Measurements from ENCODE around the gene TTC12. TPM values are rescaled to one million over a fixed set of nuclear protein-coding genes. Genes with fewer than 3 reads are reported as not detected.

TTC12 gene
- total RNA-seq, 1 experiment from 2014 or later = 19.4 TPM

DNA sequence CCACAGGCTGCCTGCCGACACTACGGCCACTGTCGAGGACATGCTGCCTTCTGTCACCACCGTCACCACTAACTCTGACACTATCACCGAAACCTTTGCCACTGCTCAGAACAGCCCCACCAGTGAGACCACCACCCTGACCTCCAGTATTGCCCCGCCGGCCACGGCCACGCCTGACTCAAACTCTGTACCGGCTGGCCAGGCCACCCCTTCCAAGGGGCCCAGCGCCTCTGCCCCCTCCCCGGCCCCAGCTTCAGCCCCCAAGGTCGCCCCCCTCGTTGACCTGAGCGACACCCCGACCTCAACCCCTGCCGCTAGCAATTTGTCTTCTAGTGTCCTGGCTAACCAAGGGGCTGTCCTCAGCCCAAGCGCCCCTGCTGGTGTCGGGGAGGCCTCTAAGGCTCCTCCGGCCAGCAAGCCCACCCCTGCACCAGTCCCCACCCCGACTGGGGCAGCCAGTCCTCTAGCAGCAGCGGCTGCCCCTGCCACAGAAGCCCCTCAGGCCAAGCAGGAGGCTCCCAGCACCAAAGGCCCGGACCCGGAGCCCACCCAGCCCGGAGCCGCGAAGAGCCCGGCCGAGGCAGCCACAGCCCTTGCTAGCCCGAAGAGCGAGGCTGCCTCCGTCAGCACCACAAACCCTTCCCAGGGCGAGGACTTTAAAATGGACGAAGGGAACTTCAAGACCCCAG is 41.3 kb upstream of the TTC12 start:
- no peaks in the 10 kb centered on the region for H3K4me1 Mint-ChIP-seq (ENCODE audit: low read depth, unreplicated experiment)
- no peak overlapping the region for H3K27ac Mint-ChIP-seq (ENCODE audit: unreplicated experiment)
- H3K36me3 Mint-ChIP-seq (ENCODE audit: insufficient read depth, unreplicated experiment) = peaks cover 5% of the 10 kb centered on the region
- no TSS peak for BruUV-seq (replicated peaks)
- no peaks in the 10 kb centered on the region for H3K4me1 ChIP-seq
- TF ChIP-seq, protein P1, sequence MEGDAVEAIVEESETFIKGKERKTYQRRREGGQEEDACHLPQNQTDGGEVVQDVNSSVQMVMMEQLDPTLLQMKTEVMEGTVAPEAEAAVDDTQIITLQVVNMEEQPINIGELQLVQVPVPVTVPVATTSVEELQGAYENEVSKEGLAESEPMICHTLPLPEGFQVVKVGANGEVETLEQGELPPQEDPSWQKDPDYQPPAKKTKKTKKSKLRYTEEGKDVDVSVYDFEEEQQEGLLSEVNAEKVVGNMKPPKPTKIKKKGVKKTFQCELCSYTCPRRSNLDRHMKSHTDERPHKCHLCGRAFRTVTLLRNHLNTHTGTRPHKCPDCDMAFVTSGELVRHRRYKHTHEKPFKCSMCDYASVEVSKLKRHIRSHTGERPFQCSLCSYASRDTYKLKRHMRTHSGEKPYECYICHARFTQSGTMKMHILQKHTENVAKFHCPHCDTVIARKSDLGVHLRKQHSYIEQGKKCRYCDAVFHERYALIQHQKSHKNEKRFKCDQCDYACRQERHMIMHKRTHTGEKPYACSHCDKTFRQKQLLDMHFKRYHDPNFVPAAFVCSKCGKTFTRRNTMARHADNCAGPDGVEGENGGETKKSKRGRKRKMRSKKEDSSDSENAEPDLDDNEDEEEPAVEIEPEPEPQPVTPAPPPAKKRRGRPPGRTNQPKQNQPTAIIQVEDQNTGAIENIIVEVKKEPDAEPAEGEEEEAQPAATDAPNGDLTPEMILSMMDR (IDR thresholded peaks at IDR 0.05; ENCODE audit: insufficient read depth in 1 of 2, low read depth in 1 of 2, low read length in 1 of 2, severe bottlenecking in 1 of 2, unreplicated experiment in 1 of 2) = no peak
- no peak overlapping the region for H3K4me3 ChIP-seq (ENCODE audit: low read depth, low read length)
- POLR2A ChIA-PET = no interaction called here
- DNase-seq = no peak
- no peaks in the 10 kb centered on the region for H3K9me3 Mint-ChIP-seq (ENCODE audit: unreplicated experiment)
- CTCF ChIA-PET = no interaction called here
- no peak overlapping the region for H3K4me3 Mint-ChIP-seq (ENCODE audit: unreplicated experiment)
- no peaks in the 10 kb centered on the region for H3K27me3 ChIP-seq (replicated peaks; ENCODE audit: control insufficient read depth, insufficient read depth, low read length)
- H3K36me3 ChIP-seq (ENCODE audit: control insufficient read depth, insufficient read depth, low read length) = no peaks in the 10 kb centered on the region
- intact Hi-C loops (cut with micrococcal nuclease; ENCODE audit: unreplicated experiment) = no loop called here
- H3K27me3 Mint-ChIP-seq (ENCODE audit: insufficient read depth, unreplicated experiment) = peaks cover 9% of the 10 kb centered on the region
- H3K9me3 ChIP-seq = no peaks in the 10 kb centered on the region

DNA sequence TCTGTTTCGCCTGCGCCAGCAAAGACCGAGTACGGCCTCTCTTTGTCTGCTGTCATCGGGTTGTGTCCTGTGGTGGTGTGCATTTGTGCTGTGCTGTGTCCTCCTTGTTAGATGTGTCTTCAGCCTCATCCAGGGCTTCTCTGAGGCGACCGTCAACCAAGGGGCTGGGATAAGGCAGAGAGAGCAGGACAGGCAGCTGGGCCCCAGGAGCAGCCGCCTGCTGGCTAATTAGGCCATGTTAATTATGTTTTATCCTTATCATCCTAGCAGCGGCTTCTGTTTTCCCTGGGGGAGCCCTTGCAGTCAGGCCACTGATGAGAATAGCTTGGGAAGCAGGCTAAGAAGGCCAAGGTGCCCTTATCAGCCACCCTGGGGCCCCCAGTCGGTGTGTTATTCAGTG is 40.7 kb upstream of the TTC12 start:
- intact Hi-C loops (cut with micrococcal nuclease; ENCODE audit: unreplicated experiment) = no loop called here

DNA sequence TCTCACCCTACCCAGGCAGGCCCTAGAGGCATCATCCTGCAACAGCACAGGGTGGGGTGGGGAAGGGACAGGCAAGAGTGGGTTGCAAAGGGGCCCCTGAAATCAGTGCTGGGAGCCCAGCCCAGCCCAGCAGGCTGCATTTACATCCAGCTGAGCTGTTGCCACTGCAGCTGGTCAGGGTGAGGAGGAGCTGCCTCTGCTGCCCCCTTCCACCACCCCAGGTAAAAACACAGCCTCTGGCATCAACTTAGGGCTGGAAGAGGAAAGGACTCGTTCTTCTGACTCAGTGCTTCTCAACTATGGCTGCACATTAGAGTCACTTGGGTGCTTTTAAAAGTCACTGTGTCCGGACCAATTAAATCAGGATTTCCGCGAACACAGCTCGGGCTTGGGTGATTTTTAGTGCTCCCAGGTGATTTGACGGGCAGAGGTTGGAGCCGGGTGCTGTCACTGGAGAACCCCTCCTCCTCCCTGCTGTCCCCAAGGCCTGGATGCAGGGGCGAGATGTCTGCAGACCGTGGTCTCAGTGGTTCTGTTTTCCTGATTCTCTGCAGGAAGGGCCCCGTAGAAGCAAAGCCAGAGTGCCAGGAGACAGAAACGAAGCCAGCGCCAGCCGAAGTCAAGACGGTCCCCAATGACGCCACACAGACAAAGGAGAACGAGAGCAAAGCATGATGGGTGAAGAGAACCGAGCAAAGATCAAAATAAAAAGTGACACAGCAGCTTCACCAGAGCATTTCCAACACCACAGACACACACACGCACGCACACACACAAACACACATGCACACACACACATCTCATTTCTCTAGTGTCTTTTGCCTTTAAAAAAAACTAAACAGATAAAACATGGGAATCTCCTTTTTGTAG is 39.4 kb upstream of the TTC12 start:
- TF ChIP-seq, protein P1 (IDR thresholded peaks at IDR 0.05; ENCODE audit: insufficient read depth in 1 of 2, low read depth in 1 of 2, low read length in 1 of 2, severe bottlenecking in 1 of 2, unreplicated experiment in 1 of 2) = peak in 1 of 2 experiments; percentile 35
- H3K27ac Mint-ChIP-seq (ENCODE audit: unreplicated experiment) = no peak overlapping the region
- Histone ChIP-seq H3K36me3 (ENCODE audit: control insufficient read depth, insufficient read depth, low read length) (no peaks in the 10 kb centered on the region), H3K9me3 (no peaks in the 10 kb centered on the region), H3K27me3 (replicated peaks; ENCODE audit: control insufficient read depth, insufficient read depth, low read length) (no peaks in the 10 kb centered on the region), H3K4me3 (ENCODE audit: low read depth, low read length) (no peak overlapping the region), H3K4me1 (no peaks in the 10 kb centered on the region)
- H3K27me3 Mint-ChIP-seq (ENCODE audit: insufficient read depth, unreplicated experiment) = peaks cover 9% of the 10 kb centered on the region
- CTCF ChIA-PET = interaction anchor here (1.3 kb wide), 1 partner anchor 15 kb away, joined by 3 read pairs; no protein-coding TSS in a partner anchor
- H3K36me3 Mint-ChIP-seq (ENCODE audit: insufficient read depth, unreplicated experiment) = peaks cover 5% of the 10 kb centered on the region
- no peaks in the 10 kb centered on the region for H3K9me3 Mint-ChIP-seq (ENCODE audit: unreplicated experiment)
- H3K4me3 Mint-ChIP-seq (ENCODE audit: unreplicated experiment) = no peak overlapping the region
- peak in 1 of 2 experiments; percentile 37 for DNase-seq
- intact Hi-C loops (cut with micrococcal nuclease; ENCODE audit: unreplicated experiment) = no loop called here
- no peaks in the 10 kb centered on the region for H3K4me1 Mint-ChIP-seq (ENCODE audit: low read depth, unreplicated experiment)
- no TSS peak for BruUV-seq (replicated peaks)
- POLR2A ChIA-PET = no interaction called here

More for the DNA sequence above, 40.7 kb upstream of the TTC12 start:
- Mint-ChIP-seq H3K36me3 (ENCODE audit: insufficient read depth, unreplicated experiment) (peaks cover 5% of the 10 kb centered on the region), H3K9me3 (ENCODE audit: unreplicated experiment) (no peaks in the 10 kb centered on the region), H3K27me3 (ENCODE audit: insufficient read depth, unreplicated experiment) (peaks cover 9% of the 10 kb centered on the region), H3K27ac (ENCODE audit: unreplicated experiment) (no peak overlapping the region), H3K4me1 (ENCODE audit: low read depth, unreplicated experiment) (no peaks in the 10 kb centered on the region), H3K4me3 (ENCODE audit: unreplicated experiment) (no peak overlapping the region)
- TF ChIP-seq, protein P1 (IDR thresholded peaks at IDR 0.05; ENCODE audit: insufficient read depth in 1 of 2, low read depth in 1 of 2, low read length in 1 of 2, severe bottlenecking in 1 of 2, unreplicated experiment in 1 of 2) = no peak
- Histone ChIP-seq H3K36me3 (ENCODE audit: control insufficient read depth, insufficient read depth, low read length) (no peaks in the 10 kb centered on the region), H3K4me1 (no peaks in the 10 kb centered on the region), H3K9me3 (no peaks in the 10 kb centered on the region), H3K27me3 (replicated peaks; ENCODE audit: control insufficient read depth, insufficient read depth, low read length) (no peaks in the 10 kb centered on the region), H3K4me3 (ENCODE audit: low read depth, low read length) (no peak overlapping the region)
- BruUV-seq (replicated peaks) = no TSS peak
- POLR2A ChIA-PET = no interaction called here
- DNase-seq = no peak
- CTCF ChIA-PET = interaction anchor here (1.3 kb wide), 1 partner anchor 16 kb away, joined by 3 read pairs; no protein-coding TSS in a partner anchor
